Panc1 (cell line): ENCODE results near the gene NDC1. TPM values are rescaled to one million over a fixed set of nuclear protein-coding genes. Genes with fewer than 3 reads are reported as not detected.

Experiments
- ATAC-seq: fragments of 200-7000 bp; cut with Tn5 transposase; 2 replicates; pipeline ENCODE4 v1.9.1; 2020; ENCODE audit warnings: mild to moderate bottlenecking, moderate library complexity
- BruUV-seq: library from RNA; stranded (reverse); fragments of 400-500 nt; replicated peaks from 2 replicates; lab custom pipeline; 2021; lab: Mats Ljungman, UMichigan
- CTCF ChIA-PET: fragments of 300-600 bp; sonication (Branson Sonifier 250); formaldehyde crosslinking; loops from one replicate; lab custom pipeline; 2022; ENCODE audit warnings: antibody characterized with exemption; lab: Charles Lee
- POLR2A ChIA-PET: fragments of 300-600 bp; sonication (Branson Sonifier 250); formaldehyde crosslinking; loops from one replicate; lab custom pipeline; 2022; ENCODE audit warnings: antibody characterized with exemption; lab: Charles Lee
- DNase-seq: peaks from one replicate; pipeline ENCODE4 v3.0.0-alpha.2; 2010; ENCODE audit warnings: low read depth, low spot score
- H3K27ac ChIP-seq: 2 replicates; pipeline ENCODE4 v1.5.1; 2011; ENCODE audit warnings: mild to moderate bottlenecking, low read length, inconsistent platforms
- H3K27me3 ChIP-seq: fragments of 200-500 bp; sonication (Bioruptor generic); 2 replicates; pipeline ENCODE4 v1.6.0; 2014; ENCODE audit warnings: low read length, inconsistent platforms; ENCODE audit not compliant: control insufficient read depth, insufficient read depth
- H3K36me3 ChIP-seq: fragments of 200-500 bp; sonication (Bioruptor generic); 2 replicates; pipeline ENCODE4 v1.5.1; 2014; ENCODE audit warnings: inconsistent platforms, mild to moderate bottlenecking, low read length, moderate library complexity; ENCODE audit not compliant: control insufficient read depth, insufficient read depth
- H3K4me1 ChIP-seq: 2 replicates; pipeline ENCODE4 v1.5.1; 2011; ENCODE audit warnings: inconsistent platforms, mild to moderate bottlenecking, low read length, moderate library complexity; ENCODE audit not compliant: control insufficient read depth, insufficient read depth
- H3K4me3 ChIP-seq, 2 experiments: 2 replicates each; pipeline ENCODE4 v1.5.1; 2011 to 2012; ENCODE audit warnings: low read depth in 2 of 2, low read length in 2 of 2, mild to moderate bottlenecking in 2 of 2, inconsistent platforms in 1 of 2, moderate library complexity in 1 of 2
- H3K9me3 ChIP-seq: fragments of 200-500 bp; sonication (Bioruptor generic); 2 replicates; pipeline ENCODE4 v1.5.1; 2014; ENCODE audit warnings: low read depth, mild to moderate bottlenecking, inconsistent platforms, low read length, moderate library complexity; ENCODE audit not compliant: control insufficient read depth, insufficient read depth
- CTCF ChIP-seq: fragments of 450-650 bp; IDR thresholded peaks from 2 replicates; pipeline ENCODE4 v1.5.1; 2017; ENCODE audit warnings: mild to moderate bottlenecking
- POLR2AphosphoS5 ChIP-seq: IDR thresholded peaks from 2 replicates; pipeline ENCODE4 v1.6.1; 2012; ENCODE audit warnings: mild to moderate bottlenecking, low read depth, low read length, moderate library complexity
- REST ChIP-seq, 2 experiments: IDR thresholded peaks; 2 replicates each; pipeline ENCODE4 v1.6.1; 2011 to 2012; ENCODE audit warnings: low read depth in 2 of 2, control low read depth in 1 of 2, low read length in 1 of 2, mild to moderate bottlenecking in 1 of 2, moderate library complexity in 1 of 2; ENCODE audit not compliant: insufficient read depth in 1 of 2
- SIN3A ChIP-seq: IDR thresholded peaks from 2 replicates; pipeline ENCODE4 v1.6.1; 2012; ENCODE audit warnings: low read depth, mild to moderate bottlenecking, low read length, moderate library complexity, borderline replicate concordance; ENCODE audit not compliant: insufficient read depth
- TCF7L2 ChIP-seq: IDR thresholded peaks from 2 replicates; pipeline ENCODE4 v1.6.1; 2011; ENCODE audit warnings: mild to moderate bottlenecking, low read depth, low read length, inconsistent platforms
- in situ Hi-C: cut with HindIII; loops from 2 replicates; pipeline ENCODE4 v1.10.0; 2016; ENCODE audit warnings: low sequenced_read_pairs, low pct_unique_long_range_greater_than_20kb
- intact Hi-C: fragments of 100-400 bp; cut with micrococcal nuclease; formaldehyde crosslinking; loops from one replicate; pipeline ENCODE4 v1.10.0; 2022; ENCODE audit not compliant: unreplicated experiment
- total RNA-seq: library from RNA; stranded (reverse); gene quantifications from one replicate; pipeline ENCODE4 v1.2.1, GENCODE V29; 2021; ENCODE audit not compliant: unreplicated experiment

NDC1 gene
- total RNA-seq, 1 experiment from 2014 or later, result 44.4 TPM

- no peak for DNase-seq
- H3K9me3 ChIP-seq, result no peaks in the 10 kb centered on the region
- ChIA-PET POLR2A (no interaction called here), CTCF (interaction anchor here (1.0 kb wide), 1 partner anchor 40 kb away, joined by 3 read pairs; no protein-coding TSS in a partner anchor)
- no peak for TF ChIP-seq CTCF
- no peak for TF ChIP-seq SIN3A
- no peak for TF ChIP-seq TCF7L2
- TF ChIP-seq POLR2AphosphoS5, result no peak
- TF ChIP-seq REST (IDR thresholded peaks at IDR 0.05; ENCODE audit: insufficient read depth in 1 of 2, low read depth in 2 of 2, low read length in 1 of 2), result no peak
- H3K27me3 ChIP-seq, result no peaks in the 10 kb centered on the region
- intact Hi-C loops, result no loop called here
- peaks cover 16% of the 10 kb centered on the region; the same call in 1 of the 2 replicates for H3K4me1 ChIP-seq
- H3K4me3 ChIP-seq, result peak overlapping the region; percentile 89 to 99
- H3K27ac ChIP-seq, result peak overlapping the region; percentile 93; the same call in 1 of the 2 replicates
- in situ Hi-C loops, result no loop called here
- no peaks in the 10 kb centered on the region; the same call in 1 of the 2 replicates for H3K36me3 ChIP-seq
- ATAC-seq, result no peak
- BruUV-seq, result no TSS peak
Observed at GRCh38 chr1:53838654-53838974, 518 bp upstream of the NDC1 start.

- peak overlapping the region; percentile 89 to 99 for H3K4me3 ChIP-seq
- POLR2A ChIA-PET, result interaction anchor here (0.6 kb wide), 1 partner anchor 96 kb away, joined by 10 read pairs; no protein-coding TSS in a partner anchor
- in situ Hi-C loops (no loop called here), intact Hi-C loops (no loop called here)
- ATAC-seq (no peak), DNase-seq (no peak)
- H3K36me3 ChIP-seq, result no peaks in the 10 kb centered on the region; the same call in 1 of the 2 replicates
- CTCF ChIA-PET, result interaction anchor here (0.9 kb wide), 1 partner anchor 23 kb away, joined by 3 read pairs; no protein-coding TSS in a partner anchor
- no peaks in the 10 kb centered on the region for H3K27me3 ChIP-seq
- H3K9me3 ChIP-seq, result no peaks in the 10 kb centered on the region
- BruUV-seq, result TSS peak; percentile 93
- no peak for TF ChIP-seq REST (IDR thresholded peaks at IDR 0.05; ENCODE audit: insufficient read depth in 1 of 2, low read depth in 2 of 2, low read length in 1 of 2)
- no peak for TF ChIP-seq TCF7L2
- TF ChIP-seq CTCF, result no peak
- no peak for TF ChIP-seq POLR2AphosphoS5
- TF ChIP-seq SIN3A, result no peak
- peak overlapping the region; percentile 93 for H3K27ac ChIP-seq
- peaks cover 16% of the 10 kb centered on the region; the same call in 1 of the 2 replicates for H3K4me1 ChIP-seq
Observed at GRCh38 chr1:53837646-53837923, 511 bp downstream of the NDC1 start.
